Measurements from ENCODE around the gene PPP1R13B.

Gene PPP1R13B

GRCh38 chr14:103719751-103720150, 127.6 kb downstream of the PPP1R13B start:
- peak overlapping the region; percentile 31; the same call in 1 of the 2 replicates for H3K4me2 ChIP-seq (ENCODE audit: low read length)

GRCh38 chr14:103718572-103718971, 128.8 kb downstream of the PPP1R13B start:
- Histone ChIP-seq H3K4me3 (ENCODE audit: low read depth, low read length, poor library complexity, severe bottlenecking) (no peak overlapping the region), H3K79me2 (ENCODE audit: insufficient read depth, low read length) (peaks cover 47% of the 10 kb centered on the region), H3K27ac (ENCODE audit: low read depth, low read length, poor library complexity, severe bottlenecking) (no peak overlapping the region), H3F3A (ENCODE audit: insufficient read depth, low read length) (no peaks in the 10 kb centered on the region), H3K4me1 (ENCODE audit: insufficient read depth, low read length, severe bottlenecking) (peaks cover 48% of the 10 kb centered on the region), H3K9me3 (ENCODE audit: low read length) (no peaks in the 10 kb centered on the region), H2AFZ (ENCODE audit: low read length) (no peak overlapping the region), H3K9ac (ENCODE audit: low read length) (no peak overlapping the region), H3K4me2 (ENCODE audit: low read length) (peak overlapping the region; percentile 12; the same call in 1 of the 2 replicates), H3K36me3 (ENCODE audit: insufficient read depth, low read length) (peaks cover 7% of the 10 kb centered on the region; the same call in 1 of the 2 replicates), H3K27me3 (ENCODE audit: insufficient read depth, low read length) (no peaks in the 10 kb centered on the region), H4K20me1 (ENCODE audit: insufficient read depth, low read length) (no peaks in the 10 kb centered on the region), H3K9me2 (ENCODE audit: low read depth, low read length) (no peaks in the 10 kb centered on the region)
- TF ChIP-seq CTCF (IDR thresholded peaks at IDR 0.05; ENCODE audit: low read length) (no peak), EZH2 (IDR thresholded peaks at IDR 0.05; ENCODE audit: borderline replicate concordance, low read length) (no peak)

More at GRCh38 chr14:103719751-103720150, 127.6 kb downstream of the PPP1R13B start:
- Histone ChIP-seq H2AFZ (ENCODE audit: low read length) (no peak overlapping the region), H3K4me3 (ENCODE audit: low read depth, low read length, poor library complexity, severe bottlenecking) (no peak overlapping the region), H3K4me1 (ENCODE audit: insufficient read depth, low read length, severe bottlenecking) (peaks cover 39% of the 10 kb centered on the region), H3K9me2 (ENCODE audit: low read depth, low read length) (no peaks in the 10 kb centered on the region), H3K9me3 (ENCODE audit: low read length) (no peaks in the 10 kb centered on the region), H3K9ac (ENCODE audit: low read length) (no peak overlapping the region; the same call in 1 of the 2 replicates), H3K36me3 (ENCODE audit: insufficient read depth, low read length) (0 out of 2 replicates have a peak, but pooled peaks cover 4% of the 10 kb centered on the region), H3K27me3 (ENCODE audit: insufficient read depth, low read length) (no peaks in the 10 kb centered on the region), H3F3A (ENCODE audit: insufficient read depth, low read length) (no peaks in the 10 kb centered on the region), H3K79me2 (ENCODE audit: insufficient read depth, low read length) (peaks cover 35% of the 10 kb centered on the region), H3K27ac (ENCODE audit: low read depth, low read length, poor library complexity, severe bottlenecking) (peak overlapping the region; percentile 50), H4K20me1 (ENCODE audit: insufficient read depth, low read length) (no peaks in the 10 kb centered on the region)
- TF ChIP-seq EZH2 (IDR thresholded peaks at IDR 0.05; ENCODE audit: borderline replicate concordance, low read length) = no peak
- TF ChIP-seq CTCF (IDR thresholded peaks at IDR 0.05; ENCODE audit: low read length) = no peak

- Histone ChIP-seq H3F3A (ENCODE audit: insufficient read depth, low read length) (no peaks in the 10 kb centered on the region), H3K79me2 (ENCODE audit: insufficient read depth, low read length) (peaks cover 48% of the 10 kb centered on the region), H3K4me2 (ENCODE audit: low read length) (peak overlapping the region; percentile 89), H4K20me1 (ENCODE audit: insufficient read depth, low read length) (no peaks in the 10 kb centered on the region), H3K9ac (ENCODE audit: low read length) (peak overlapping the region; percentile 78), H3K9me3 (ENCODE audit: low read length) (no peaks in the 10 kb centered on the region), H3K27me3 (ENCODE audit: insufficient read depth, low read length) (no peaks in the 10 kb centered on the region), H3K4me3 (ENCODE audit: low read depth, low read length, poor library complexity, severe bottlenecking) (peak overlapping the region; percentile 71), H2AFZ (ENCODE audit: low read length) (no peak overlapping the region), H3K4me1 (ENCODE audit: insufficient read depth, low read length, severe bottlenecking) (peaks cover 64% of the 10 kb centered on the region), H3K27ac (ENCODE audit: low read depth, low read length, poor library complexity, severe bottlenecking) (peak overlapping the region; percentile 34), H3K36me3 (ENCODE audit: insufficient read depth, low read length) (peaks cover 22% of the 10 kb centered on the region; the same call in 1 of the 2 replicates), H3K9me2 (ENCODE audit: low read depth, low read length) (no peaks in the 10 kb centered on the region)
- TF ChIP-seq CTCF (IDR thresholded peaks at IDR 0.05; ENCODE audit: low read length) = no peak
- TF ChIP-seq EZH2 (IDR thresholded peaks at IDR 0.05; ENCODE audit: borderline replicate concordance, low read length) = no peak
Measured at GRCh38 chr14:103716899-103717411, 130.4 kb downstream of the PPP1R13B start.
